22Rv1 (cell line): ENCODE measurements around the gene DEAF1.

ENCODE experiments used
- H3K27ac ChIP-seq: fragments of 450-650 bp; 2 replicates; pipeline ENCODE4 v1.5.1; 2017
- ZFX ChIP-seq: fragments of 450-650 bp; IDR thresholded peaks from 2 replicates; pipeline ENCODE4 v1.6.1; 2017; ENCODE audit warnings: antibody characterized with exemption, borderline replicate concordance
- TF ChIP-seq, protein P1 (sequence below): fragments of 450-650 bp; IDR thresholded peaks from 2 replicates; pipeline ENCODE4 v1.5.1; 2017; ENCODE audit warnings: mild to moderate bottlenecking

DEAF1 gene

DNA sequence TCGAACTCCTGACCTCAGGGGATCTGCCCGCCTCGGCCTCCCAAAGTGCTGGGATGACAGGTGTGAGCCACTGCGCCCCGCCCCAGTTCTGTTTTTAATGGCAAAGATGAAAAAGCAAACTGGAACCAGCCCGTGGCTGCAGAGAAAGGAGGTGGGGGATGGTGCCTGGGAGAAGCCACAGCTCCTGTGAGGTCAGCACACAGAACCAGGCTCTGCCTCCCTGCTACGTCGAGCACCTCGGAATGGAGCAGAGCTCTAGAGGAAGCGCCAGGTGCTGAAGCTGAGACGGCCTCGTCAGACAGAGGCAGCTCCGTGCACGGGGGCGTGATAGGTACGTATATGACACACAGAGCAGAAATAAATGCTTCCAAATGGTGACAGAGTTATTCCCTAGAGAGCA lies 49.5 kb downstream of the DEAF1 start:
- TF ChIP-seq, protein P1, sequence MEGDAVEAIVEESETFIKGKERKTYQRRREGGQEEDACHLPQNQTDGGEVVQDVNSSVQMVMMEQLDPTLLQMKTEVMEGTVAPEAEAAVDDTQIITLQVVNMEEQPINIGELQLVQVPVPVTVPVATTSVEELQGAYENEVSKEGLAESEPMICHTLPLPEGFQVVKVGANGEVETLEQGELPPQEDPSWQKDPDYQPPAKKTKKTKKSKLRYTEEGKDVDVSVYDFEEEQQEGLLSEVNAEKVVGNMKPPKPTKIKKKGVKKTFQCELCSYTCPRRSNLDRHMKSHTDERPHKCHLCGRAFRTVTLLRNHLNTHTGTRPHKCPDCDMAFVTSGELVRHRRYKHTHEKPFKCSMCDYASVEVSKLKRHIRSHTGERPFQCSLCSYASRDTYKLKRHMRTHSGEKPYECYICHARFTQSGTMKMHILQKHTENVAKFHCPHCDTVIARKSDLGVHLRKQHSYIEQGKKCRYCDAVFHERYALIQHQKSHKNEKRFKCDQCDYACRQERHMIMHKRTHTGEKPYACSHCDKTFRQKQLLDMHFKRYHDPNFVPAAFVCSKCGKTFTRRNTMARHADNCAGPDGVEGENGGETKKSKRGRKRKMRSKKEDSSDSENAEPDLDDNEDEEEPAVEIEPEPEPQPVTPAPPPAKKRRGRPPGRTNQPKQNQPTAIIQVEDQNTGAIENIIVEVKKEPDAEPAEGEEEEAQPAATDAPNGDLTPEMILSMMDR = no peak
- no peak for TF ChIP-seq ZFX
- no peak overlapping the region for H3K27ac ChIP-seq

DNA sequence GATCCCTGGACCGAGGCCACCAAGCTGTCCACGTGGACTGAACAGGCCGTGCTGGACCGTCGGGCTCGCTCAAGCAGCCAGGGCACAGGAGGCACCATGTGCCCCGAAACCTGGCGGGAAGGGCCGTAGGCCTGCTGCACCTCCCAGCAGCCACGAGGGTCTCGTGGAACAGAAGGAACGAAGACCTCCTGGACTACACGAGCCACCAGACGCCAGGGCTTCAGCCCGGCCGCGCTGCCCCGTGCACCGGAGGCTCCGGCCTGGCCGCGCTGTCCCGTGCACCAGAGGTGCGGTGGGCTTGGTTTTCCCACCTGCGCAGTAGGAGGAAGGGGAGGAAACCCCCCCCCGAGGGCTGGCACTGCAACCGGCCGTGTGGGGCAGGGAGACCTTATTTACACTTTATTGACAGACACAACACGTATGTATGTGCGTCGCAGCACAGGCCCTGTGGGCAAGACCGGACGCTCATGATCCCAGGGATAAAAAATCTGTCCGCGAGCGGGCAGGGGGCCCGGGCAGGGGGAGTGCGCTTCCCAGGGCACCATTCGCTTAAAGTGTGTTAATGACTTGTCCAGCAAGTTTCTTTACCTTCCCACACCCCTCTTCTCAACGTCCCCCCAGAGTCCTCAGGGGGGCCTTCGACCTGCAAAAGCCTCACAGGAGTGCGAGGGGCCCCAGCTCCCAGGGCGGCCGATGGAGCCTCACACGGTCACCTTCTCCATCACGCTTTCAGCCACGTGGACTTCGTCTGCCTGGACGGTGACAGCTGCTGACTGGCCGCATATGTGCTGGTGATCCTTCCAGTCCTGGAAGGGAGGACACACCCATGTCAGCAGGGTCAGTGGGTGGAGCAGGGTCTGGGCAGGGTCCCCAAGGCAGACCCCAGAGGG lies 50.9 kb downstream of the DEAF1 start:
- peak overlapping the region; percentile 55 for H3K27ac ChIP-seq
- TF ChIP-seq, protein P1 = no peak
- TF ChIP-seq ZFX = no peak

DNA sequence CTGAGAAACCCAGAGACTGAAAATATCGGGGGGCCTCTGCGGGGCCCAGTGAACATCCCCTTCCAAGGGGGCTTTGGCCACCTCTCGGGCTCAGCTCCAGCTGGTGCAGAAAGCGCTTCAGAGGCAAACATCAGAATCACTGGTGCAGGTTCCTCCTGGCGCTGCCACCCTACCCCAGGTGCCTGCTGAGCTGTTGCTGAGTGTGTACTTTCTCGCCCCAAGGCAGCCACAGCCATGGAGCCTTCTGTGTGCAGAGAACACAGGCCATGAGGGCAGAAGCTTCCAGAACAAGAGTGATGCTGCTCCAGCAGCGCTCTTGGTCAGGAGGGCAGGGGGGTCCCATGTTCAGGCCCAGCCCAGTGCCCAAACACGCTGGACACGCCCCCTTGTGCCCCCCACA lies 51.7 kb downstream of the DEAF1 start:
- peak overlapping the region; percentile 55 for H3K27ac ChIP-seq
- TF ChIP-seq, protein P1 = no peak
- TF ChIP-seq ZFX = no peak

DNA sequence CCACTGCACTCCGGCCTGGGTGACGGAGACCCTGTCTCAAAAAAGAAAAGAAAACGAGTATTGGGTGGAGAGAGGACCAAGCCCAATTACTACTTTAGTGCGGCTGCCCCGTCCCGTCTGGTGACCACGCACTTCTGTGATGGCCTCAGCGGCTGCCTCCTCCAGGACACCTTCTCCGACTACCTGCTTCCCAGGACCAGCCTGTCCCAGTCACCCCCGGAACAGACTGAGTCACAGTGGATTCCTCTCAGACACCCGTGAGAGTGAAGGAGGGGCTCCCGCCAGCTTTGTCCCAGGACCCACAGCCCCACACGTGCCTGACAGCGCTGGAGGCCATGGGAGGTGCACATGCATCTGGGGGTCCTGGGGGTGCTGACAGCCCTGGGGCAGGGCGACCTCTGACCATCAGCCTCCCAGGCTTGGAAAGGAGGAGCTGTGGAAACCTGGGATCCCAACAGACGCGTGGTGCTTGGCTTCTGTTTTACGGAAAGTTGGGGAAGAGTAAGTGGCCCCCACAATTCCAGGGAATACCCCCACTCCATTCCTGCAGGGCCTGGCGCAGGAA lies 53.1 kb downstream of the DEAF1 start:
- TF ChIP-seq ZFX = no peak
- TF ChIP-seq, protein P1 = no peak
- no peak overlapping the region for H3K27ac ChIP-seq

DNA sequence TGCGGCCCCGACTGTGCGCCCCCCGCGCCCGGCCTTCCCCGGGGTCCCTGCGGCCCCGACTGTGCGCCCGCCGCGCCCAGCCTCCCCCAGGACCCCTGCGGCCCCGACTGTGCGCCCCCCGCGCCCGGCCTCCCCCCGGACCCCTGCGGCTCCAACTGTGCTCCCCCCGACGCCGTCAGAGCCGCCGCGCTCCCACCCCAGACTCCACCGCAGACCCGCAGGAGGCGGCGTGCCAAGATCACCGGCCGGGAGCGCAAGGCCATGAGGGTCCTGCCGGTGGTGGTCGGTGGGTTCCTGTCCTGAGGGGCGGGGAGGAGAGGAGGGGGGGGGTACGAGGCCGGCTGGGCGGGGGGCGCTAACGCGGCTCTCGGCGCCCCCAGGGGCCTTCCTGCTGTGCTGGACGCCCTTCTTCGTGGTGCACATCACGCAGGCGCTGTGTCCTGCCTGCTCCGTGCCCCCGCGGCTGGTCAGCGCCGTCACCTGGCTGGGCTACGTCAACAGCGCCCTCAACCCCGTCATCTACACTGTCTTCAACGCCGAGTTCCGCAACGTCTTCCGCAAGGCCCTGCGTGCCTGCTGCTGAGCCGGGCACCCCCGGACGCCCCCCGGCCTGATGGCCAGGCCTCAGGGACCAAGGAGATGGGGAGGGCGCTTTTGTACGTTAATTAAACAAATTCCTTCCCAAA lies 54.9 kb downstream of the DEAF1 start:
- TF ChIP-seq ZFX = no peak
- TF ChIP-seq, protein P1 = no peak
- no peak overlapping the region for H3K27ac ChIP-seq

DNA sequence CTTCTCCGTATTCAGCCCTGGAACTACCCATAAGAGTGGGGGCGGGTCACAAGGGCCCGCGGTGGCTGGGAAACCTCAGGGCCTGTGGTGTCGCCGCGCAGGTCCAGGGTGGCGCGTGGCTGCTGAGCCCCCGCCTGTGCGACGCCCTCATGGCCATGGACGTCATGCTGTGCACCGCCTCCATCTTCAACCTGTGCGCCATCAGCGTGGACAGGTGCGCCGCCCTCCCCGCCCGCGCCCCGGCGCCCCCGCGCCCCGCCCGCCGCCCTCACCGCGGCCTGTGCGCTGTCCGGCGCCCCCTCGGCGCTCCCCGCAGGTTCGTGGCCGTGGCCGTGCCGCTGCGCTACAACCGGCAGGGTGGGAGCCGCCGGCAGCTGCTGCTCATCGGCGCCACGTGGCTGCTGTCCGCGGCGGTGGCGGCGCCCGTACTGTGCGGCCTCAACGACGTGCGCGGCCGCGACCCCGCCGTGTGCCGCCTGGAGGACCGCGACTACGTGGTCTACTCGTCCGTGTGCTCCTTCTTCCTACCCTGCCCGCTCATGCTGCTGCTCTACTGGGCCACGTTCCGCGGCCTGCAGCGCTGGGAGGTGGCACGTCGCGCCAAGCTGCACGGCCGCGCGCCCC lies 55.6 kb downstream of the DEAF1 start:
- H3K27ac ChIP-seq = no peak overlapping the region
- TF ChIP-seq, protein P1 = no peak
